ENCODE measurements around the gene TMEM215.

TMEM215 gene

GRCh38 chr9:32738501-32739172, 44.7 kb upstream of the TMEM215 start:
- Histone ChIP-seq H3K4me2 (ENCODE audit: low read depth, low read length, poor library complexity, severe bottlenecking) (no peak overlapping the region), H3K4me3 (ENCODE audit: insufficient read depth, low read length, poor library complexity, severe bottlenecking) (no peak overlapping the region), H3K27ac (ENCODE audit: low read depth, low read length) (no peak overlapping the region), H2AFZ (ENCODE audit: low read depth, low read length, severe bottlenecking) (no peak overlapping the region), H3K36me3 (ENCODE audit: low read length) (no peaks in the 10 kb centered on the region), H3K79me2 (ENCODE audit: insufficient read depth, low read length) (no peaks in the 10 kb centered on the region), H3K9me3 (ENCODE audit: insufficient read depth, low read length) (no peaks in the 10 kb centered on the region), H3K9ac (ENCODE audit: low read length) (no peak overlapping the region), H3F3A (ENCODE audit: insufficient read depth) (no peaks in the 10 kb centered on the region), H4K20me1 (ENCODE audit: low read depth, low read length) (no peaks in the 10 kb centered on the region), H3K9me2 (replicated peaks; ENCODE audit: insufficient read depth, low read length) (no peaks in the 10 kb centered on the region; the same call in 1 of the 2 replicates), H3K27me3 (ENCODE audit: low read length) (no peaks in the 10 kb centered on the region)
- TF ChIP-seq EZH2phosphoT487 (conservative IDR thresholded peaks at IDR 0.05; ENCODE audit: low read length): no peak
- TF ChIP-seq, protein P1, sequence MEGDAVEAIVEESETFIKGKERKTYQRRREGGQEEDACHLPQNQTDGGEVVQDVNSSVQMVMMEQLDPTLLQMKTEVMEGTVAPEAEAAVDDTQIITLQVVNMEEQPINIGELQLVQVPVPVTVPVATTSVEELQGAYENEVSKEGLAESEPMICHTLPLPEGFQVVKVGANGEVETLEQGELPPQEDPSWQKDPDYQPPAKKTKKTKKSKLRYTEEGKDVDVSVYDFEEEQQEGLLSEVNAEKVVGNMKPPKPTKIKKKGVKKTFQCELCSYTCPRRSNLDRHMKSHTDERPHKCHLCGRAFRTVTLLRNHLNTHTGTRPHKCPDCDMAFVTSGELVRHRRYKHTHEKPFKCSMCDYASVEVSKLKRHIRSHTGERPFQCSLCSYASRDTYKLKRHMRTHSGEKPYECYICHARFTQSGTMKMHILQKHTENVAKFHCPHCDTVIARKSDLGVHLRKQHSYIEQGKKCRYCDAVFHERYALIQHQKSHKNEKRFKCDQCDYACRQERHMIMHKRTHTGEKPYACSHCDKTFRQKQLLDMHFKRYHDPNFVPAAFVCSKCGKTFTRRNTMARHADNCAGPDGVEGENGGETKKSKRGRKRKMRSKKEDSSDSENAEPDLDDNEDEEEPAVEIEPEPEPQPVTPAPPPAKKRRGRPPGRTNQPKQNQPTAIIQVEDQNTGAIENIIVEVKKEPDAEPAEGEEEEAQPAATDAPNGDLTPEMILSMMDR (IDR thresholded peaks at IDR 0.05; ENCODE audit: insufficient read depth, low read length, poor library complexity, severe bottlenecking): no peak

DNA sequence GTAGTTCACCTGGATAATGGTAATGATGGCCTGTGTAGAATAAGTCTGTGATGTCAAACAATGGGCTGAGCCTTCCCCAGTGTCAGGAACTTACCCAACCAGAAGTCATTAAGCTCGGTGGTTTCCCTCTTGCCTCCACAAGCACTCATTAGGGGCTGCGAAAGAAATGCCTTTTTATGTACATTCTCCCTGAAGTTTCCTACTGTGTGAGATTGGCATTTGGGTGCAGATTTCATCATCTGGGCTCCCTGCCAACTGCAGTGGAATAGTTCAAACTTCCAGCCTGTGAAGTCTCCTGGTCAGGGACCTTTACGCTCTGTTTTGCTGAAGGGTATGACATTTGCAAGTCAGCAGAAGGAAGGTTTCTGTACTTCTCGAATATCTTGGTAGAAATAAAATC, 41.6 kb upstream of the TMEM215 start:
- Histone ChIP-seq H3K4me3 (ENCODE audit: insufficient read depth, low read length, poor library complexity, severe bottlenecking) (no peak overlapping the region), H3K27me3 (ENCODE audit: low read length) (no peaks in the 10 kb centered on the region), H3K4me2 (ENCODE audit: low read depth, low read length, poor library complexity, severe bottlenecking) (no peak overlapping the region)

DNA sequence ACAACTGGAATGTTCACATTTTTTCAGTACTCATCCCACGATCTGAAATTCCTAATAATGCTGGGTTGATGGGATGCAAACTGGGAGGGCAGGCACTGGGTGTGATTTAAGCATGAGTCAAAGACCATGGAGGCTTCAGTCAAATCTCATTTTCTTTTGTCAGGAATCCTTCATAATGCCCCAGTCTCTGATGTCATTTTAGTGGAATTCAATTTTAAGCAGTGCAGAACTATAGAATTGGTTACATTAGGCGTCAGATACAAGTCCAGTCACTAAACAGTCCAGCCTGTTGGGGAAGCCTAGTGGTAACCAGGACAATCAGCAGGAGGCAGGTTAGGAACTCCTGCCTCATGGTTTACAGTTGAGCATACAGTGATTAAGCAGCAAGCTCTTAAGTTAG, 41.0 kb upstream of the TMEM215 start:
- no peak overlapping the region for H3K9ac ChIP-seq (ENCODE audit: low read length)
- H2AFZ ChIP-seq (ENCODE audit: low read depth, low read length, severe bottlenecking): no peak overlapping the region
- H3K27me3 ChIP-seq (ENCODE audit: low read length): no peaks in the 10 kb centered on the region
- H3F3A ChIP-seq (ENCODE audit: insufficient read depth): no peaks in the 10 kb centered on the region
- H3K4me2 ChIP-seq (ENCODE audit: low read depth, low read length, poor library complexity, severe bottlenecking): no peak overlapping the region
- H3K4me3 ChIP-seq (ENCODE audit: insufficient read depth, low read length, poor library complexity, severe bottlenecking): no peak overlapping the region
- H3K36me3 ChIP-seq (ENCODE audit: low read length): no peaks in the 10 kb centered on the region
- no peaks in the 10 kb centered on the region for H3K79me2 ChIP-seq (ENCODE audit: insufficient read depth, low read length)
- TF ChIP-seq, protein P1 (IDR thresholded peaks at IDR 0.05; ENCODE audit: insufficient read depth, low read length, poor library complexity, severe bottlenecking): no peak
- H4K20me1 ChIP-seq (ENCODE audit: low read depth, low read length): no peaks in the 10 kb centered on the region
- H3K9me2 ChIP-seq (replicated peaks; ENCODE audit: insufficient read depth, low read length): no peaks in the 10 kb centered on the region
- no peak overlapping the region for H3K27ac ChIP-seq (ENCODE audit: low read depth, low read length)
- H3K9me3 ChIP-seq (ENCODE audit: insufficient read depth, low read length): no peaks in the 10 kb centered on the region

More for the DNA sequence above, 41.6 kb upstream of the TMEM215 start:
- Histone ChIP-seq H3K9me3 (ENCODE audit: insufficient read depth, low read length) (no peaks in the 10 kb centered on the region), H2AFZ (ENCODE audit: low read depth, low read length, severe bottlenecking) (no peak overlapping the region), H3K79me2 (ENCODE audit: insufficient read depth, low read length) (no peaks in the 10 kb centered on the region), H3K9ac (ENCODE audit: low read length) (no peak overlapping the region), H3F3A (ENCODE audit: insufficient read depth) (no peaks in the 10 kb centered on the region), H4K20me1 (ENCODE audit: low read depth, low read length) (no peaks in the 10 kb centered on the region), H3K36me3 (ENCODE audit: low read length) (no peaks in the 10 kb centered on the region), H3K9me2 (replicated peaks; ENCODE audit: insufficient read depth, low read length) (no peaks in the 10 kb centered on the region), H3K27ac (ENCODE audit: low read depth, low read length) (no peak overlapping the region)
- TF ChIP-seq, protein P1 (IDR thresholded peaks at IDR 0.05; ENCODE audit: insufficient read depth, low read length, poor library complexity, severe bottlenecking): no peak
- TF ChIP-seq EZH2phosphoT487 (conservative IDR thresholded peaks at IDR 0.05; ENCODE audit: low read length): no peak
